GM20000 (cell line): Measurements from ENCODE around the gene LIMCH1.
"Not testable (repeated sequence)": the region's sequence is repeated elsewhere in the genome, so short reads cannot be mapped to it uniquely, and the experiment has no call there.

Experiments
- DNase-seq: peaks from one replicate; pipeline ENCODE4 v3.0.0; 2012; ENCODE audit warnings: low spot score
- CTCF ChIP-seq: IDR thresholded peaks from 2 replicates; pipeline ENCODE4 v1.5.1; 2012; ENCODE audit warnings: mild to moderate bottlenecking, control low read depth; ENCODE audit errors: extremely low read depth, missing control alignments

LIMCH1 gene

GRCh38 chr4:41638866-41639265, 100.9 kb downstream of the LIMCH1 start:
- no peak for TF ChIP-seq CTCF
- DNase-seq = no peak

GRCh38 chr4:41639291-41639690, 101.3 kb downstream of the LIMCH1 start:
- TF ChIP-seq CTCF = no peak
- DNase-seq = no peak

- no peak for DNase-seq
- TF ChIP-seq CTCF = no peak
These were observed 102.9 kb downstream of the LIMCH1 start for GRCh38 chr4:41640906-41641305.

- not testable (repeated sequence) for DNase-seq
These were observed 104.8 kb downstream of the LIMCH1 start for GRCh38 chr4:41642746-41643145.

GRCh38 chr4:41643331-41643730, 105.4 kb downstream of the LIMCH1 start:
- no peak for TF ChIP-seq CTCF
- no peak for DNase-seq

- DNase-seq = no peak
- TF ChIP-seq CTCF = peak; percentile 33
These were observed 106.4 kb downstream of the LIMCH1 start for GRCh38 chr4:41644288-41644914.

GRCh38 chr4:41644915-41645295, 106.9 kb downstream of the LIMCH1 start:
- TF ChIP-seq CTCF = no peak
- DNase-seq = no peak

- DNase-seq = no peak
- TF ChIP-seq CTCF = no peak
These were observed 107.9 kb downstream of the LIMCH1 start for GRCh38 chr4:41645728-41646390.
